ENCODE results near the gene ZMPSTE24.

DNA sequence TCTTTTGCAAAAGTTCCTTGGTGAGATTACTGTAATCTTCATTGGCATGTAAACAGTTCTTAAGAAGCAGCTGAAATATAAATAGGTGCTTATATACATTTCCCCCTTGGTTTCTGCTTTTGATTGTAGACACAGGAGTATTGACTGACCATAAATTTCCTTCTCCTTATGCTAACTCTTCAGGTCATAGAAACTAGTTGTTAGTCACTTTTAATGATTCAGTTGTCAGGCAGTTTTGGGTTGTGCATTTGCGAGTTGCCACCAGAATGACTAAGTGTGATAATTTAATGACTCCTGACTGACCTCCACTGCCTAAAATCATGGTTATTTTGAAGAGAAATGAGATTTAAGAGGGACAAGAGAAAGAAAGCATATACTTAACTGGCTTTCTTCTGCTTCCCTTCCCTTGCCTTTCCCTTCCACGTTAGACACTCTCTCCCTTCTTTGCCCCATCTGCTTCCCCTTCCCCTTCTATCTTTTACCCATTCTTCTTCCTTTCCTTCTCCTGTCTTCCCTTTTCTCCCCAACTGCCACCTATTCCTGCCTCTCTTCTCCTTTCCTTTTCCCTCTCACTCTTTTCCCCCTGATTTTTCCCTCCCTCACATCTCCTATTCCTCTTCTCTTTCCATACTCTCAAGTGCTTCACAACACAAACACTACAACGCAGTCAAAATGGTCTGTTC is 12.3 kb downstream of the ZMPSTE24 start:
- no peak for TF ChIP-seq YY1 (IDR thresholded peaks at IDR 0.05; ENCODE audit: extremely low read depth, insufficient replicate concordance, low read depth, low read length)
- TF ChIP-seq, protein P1, sequence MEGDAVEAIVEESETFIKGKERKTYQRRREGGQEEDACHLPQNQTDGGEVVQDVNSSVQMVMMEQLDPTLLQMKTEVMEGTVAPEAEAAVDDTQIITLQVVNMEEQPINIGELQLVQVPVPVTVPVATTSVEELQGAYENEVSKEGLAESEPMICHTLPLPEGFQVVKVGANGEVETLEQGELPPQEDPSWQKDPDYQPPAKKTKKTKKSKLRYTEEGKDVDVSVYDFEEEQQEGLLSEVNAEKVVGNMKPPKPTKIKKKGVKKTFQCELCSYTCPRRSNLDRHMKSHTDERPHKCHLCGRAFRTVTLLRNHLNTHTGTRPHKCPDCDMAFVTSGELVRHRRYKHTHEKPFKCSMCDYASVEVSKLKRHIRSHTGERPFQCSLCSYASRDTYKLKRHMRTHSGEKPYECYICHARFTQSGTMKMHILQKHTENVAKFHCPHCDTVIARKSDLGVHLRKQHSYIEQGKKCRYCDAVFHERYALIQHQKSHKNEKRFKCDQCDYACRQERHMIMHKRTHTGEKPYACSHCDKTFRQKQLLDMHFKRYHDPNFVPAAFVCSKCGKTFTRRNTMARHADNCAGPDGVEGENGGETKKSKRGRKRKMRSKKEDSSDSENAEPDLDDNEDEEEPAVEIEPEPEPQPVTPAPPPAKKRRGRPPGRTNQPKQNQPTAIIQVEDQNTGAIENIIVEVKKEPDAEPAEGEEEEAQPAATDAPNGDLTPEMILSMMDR (IDR thresholded peaks at IDR 0.05 in 2 of 3, conservative IDR thresholded peaks at IDR 0.05 in 1 of 3; ENCODE audit: borderline replicate concordance in 1 of 3, insufficient read depth in 1 of 3, low read depth in 2 of 3, low read length in 2 of 3) = no peak
